GM12878 (cell line): ENCODE data around the gene CBLN3. TPM values are rescaled to one million over a fixed set of nuclear protein-coding genes. Genes with fewer than 3 reads are reported as not detected.

Experiments
- ATAC-seq: fragments of 200-7000 bp; cut with Tn5 transposase; 3 replicates; pipeline ENCODE4 v1.9.1; 2020; ENCODE audit warnings: mild to moderate bottlenecking, moderate library complexity
- Bru-seq: library from RNA; stranded (reverse); fragments of 400-500 nt; gene quantifications from one replicate; lab custom pipeline; 2021; lab: Mats Ljungman, UMichigan
- BruChase-seq, 2 experiments: library from RNA; stranded (reverse); fragments of 400-500 nt; gene quantifications; one replicate each; lab custom pipeline; 2021; lab: Mats Ljungman, UMichigan
- BruUV-seq: library from RNA; stranded (reverse); fragments of 400-500 nt; replicated peaks from 2 replicates; lab custom pipeline; 2021; lab: Mats Ljungman, UMichigan
- CTCF ChIA-PET: fragments of 300-600 bp; sonication (Branson Sonifier 250); formaldehyde crosslinking; extraction: SDS; loops from one replicate; lab custom pipeline; 2021; ENCODE audit warnings: inconsistent platforms; lab: Yijun Ruan, JAX
- POLR2A ChIA-PET: fragments of 350-600 bp; formaldehyde crosslinking; extraction: SDS; loops from one replicate; lab custom pipeline; 2021; ENCODE audit warnings: inconsistent platforms; lab: Charles Lee
- RAD21 ChIA-PET: fragments of 300-600 bp; sonication (Branson Sonifier 250); formaldehyde crosslinking; loops from one replicate; lab custom pipeline; 2023; ENCODE audit warnings: antibody characterized with exemption; ENCODE audit not compliant: unreplicated experiment; lab: Charles Lee
- SMC1A ChIA-PET: fragments of 300-600 bp; sonication (Branson Sonifier 250); formaldehyde crosslinking; loops from one replicate; lab custom pipeline; 2023; ENCODE audit not compliant: unreplicated experiment, uncharacterized antibody; lab: Charles Lee
- DNase-seq: peaks from one replicate; pipeline ENCODE4 v3.0.0-alpha.2; 2011; ENCODE audit warnings: low read depth, low spot score
- FAIRE-seq: peaks from 3 replicates; lab custom pipeline; 2011; peaks lifted over from hg19 to GRCh38; lab: Jason Lieb, UNC
- H2AFZ ChIP-seq: 2 replicates; pipeline ENCODE4 v1.6.0; 2011; ENCODE audit warnings: low read depth, low read length, control low read depth; ENCODE audit not compliant: control insufficient read depth
- H3K27ac ChIP-seq: 2 replicates; pipeline ENCODE4 v1.5.1; 2011; ENCODE audit warnings: control low read depth; ENCODE audit not compliant: control insufficient read depth, insufficient read depth
- H3K27me3 ChIP-seq, 2 experiments: replicated peaks in 1 of 2; 2 replicates each; pipeline versions ENCODE4 v1.6.0 to v1.6.1; 2011; ENCODE audit warnings: low read length in 1 of 2; ENCODE audit not compliant: control insufficient read depth in 2 of 2, insufficient read depth in 2 of 2
- H3K36me3 ChIP-seq, 2 experiments: 2 replicates each; pipeline ENCODE4 v1.5.1; 2011; ENCODE audit warnings: low read length in 1 of 2; ENCODE audit not compliant: control insufficient read depth in 2 of 2, insufficient read depth in 2 of 2
- H3K4me1 ChIP-seq: 2 replicates; pipeline ENCODE4 v1.6.1; 2011; ENCODE audit warnings: mild to moderate bottlenecking, low read length, moderate library complexity, mixed read lengths; ENCODE audit not compliant: control insufficient read depth, insufficient read depth
- H3K4me2 ChIP-seq: 2 replicates; pipeline ENCODE4 v1.6.0; 2011; ENCODE audit warnings: control low read depth; ENCODE audit not compliant: control insufficient read depth, insufficient read depth
- H3K4me3 ChIP-seq: fragments of 200-600 bp; sonication (generic); 2 replicates; pipeline ENCODE4 v1.5.1; 2016
- H3K79me2 ChIP-seq: 2 replicates; pipeline ENCODE4 v1.6.0; 2011; ENCODE audit warnings: low read length; ENCODE audit not compliant: control insufficient read depth, insufficient read depth
- H3K9ac ChIP-seq: 2 replicates; pipeline ENCODE4 v1.8.0; 2011; ENCODE audit warnings: low read length, control low read depth, mixed read lengths; ENCODE audit not compliant: control insufficient read depth, insufficient read depth
- H3K9me3 ChIP-seq: replicated peaks from 3 replicates; pipeline ENCODE4 v1.5.1; 2011; ENCODE audit warnings: mild to moderate bottlenecking, low read length; ENCODE audit not compliant: control insufficient read depth, insufficient read depth
- H4K20me1 ChIP-seq: 2 replicates; pipeline ENCODE4 v1.6.0; 2011; ENCODE audit not compliant: control insufficient read depth, insufficient read depth
- BHLHE40 ChIP-seq, 2 experiments: fragments of 450-650 bp in 1 of 2; IDR thresholded peaks; 2 replicates each; pipeline ENCODE4 v1.6.1; 2011 to 2017; ENCODE audit warnings: low read depth in 2 of 2, borderline replicate concordance in 1 of 2, improper control_type of control experiment in 1 of 2, low read length in 1 of 2, mild to moderate bottlenecking in 1 of 2
- CBFB ChIP-seq: IDR thresholded peaks from 2 replicates; pipeline ENCODE4 v1.6.1; 2016; ENCODE audit warnings: antibody characterized with exemption, low read depth
- CEBPB ChIP-seq, 2 experiments: fragments of 150-350 bp in 1 of 2; IDR thresholded peaks; 2 replicates each; pipeline ENCODE4 v1.6.1; 2012 to 2014; ENCODE audit warnings: low read depth in 2 of 2, low read length in 2 of 2, borderline replicate concordance in 1 of 2, inconsistent platforms in 1 of 2
- GATAD2B ChIP-seq: fragments of 450-650 bp; conservative IDR thresholded peaks from 2 replicates; pipeline ENCODE4 v1.6.1; 2017; ENCODE audit warnings: low read depth, mild to moderate bottlenecking, moderate library complexity
- IKZF1 ChIP-seq: fragments of 450-650 bp; conservative IDR thresholded peaks from 2 replicates; pipeline ENCODE4 v1.6.1; 2017; ENCODE audit warnings: antibody characterized with exemption, mild to moderate bottlenecking
- JUNB ChIP-seq: IDR thresholded peaks from 2 replicates; pipeline ENCODE4 v1.6.1; 2016; ENCODE audit warnings: antibody characterized with exemption, mild to moderate bottlenecking
- MEF2A ChIP-seq: IDR thresholded peaks from 2 replicates; pipeline ENCODE4 v1.6.1; 2011; ENCODE audit warnings: low read depth, mild to moderate bottlenecking, low read length, moderate library complexity; ENCODE audit not compliant: insufficient read depth
- TBL1XR1 ChIP-seq: IDR thresholded peaks from 2 replicates; pipeline ENCODE4 v1.6.1; 2012; ENCODE audit warnings: low read depth, low read length, improper control_type of control experiment
- TCF12 ChIP-seq: IDR thresholded peaks from 2 replicates; pipeline ENCODE4 v1.6.1; 2011; ENCODE audit warnings: low read depth, mild to moderate bottlenecking, low read length
- ZNF274 ChIP-seq: IDR thresholded peaks from one replicate; pipeline ENCODE4 v1.8.0; 2011; ENCODE audit not compliant: insufficient read length, insufficient read depth
- ZSCAN29 ChIP-seq: fragments of 450-650 bp; IDR thresholded peaks from 2 replicates; pipeline ENCODE4 v1.6.1; 2017; ENCODE audit warnings: mild to moderate bottlenecking, moderate library complexity
- ZZZ3 ChIP-seq: IDR thresholded peaks from 2 replicates; pipeline ENCODE4 v1.6.1; 2011; ENCODE audit warnings: low read depth; ENCODE audit not compliant: control insufficient read depth, insufficient read length
- WGBS: methylation state at CpG from one replicate; pipeline ENCODE4 v1.1.6; 2016; ENCODE audit warnings: low lambda C conversion rate; ENCODE audit not compliant: insufficient replicate concordance, insufficient coverage; ENCODE audit errors: missing lambda C conversion rate; 5-methylcytosine and 5-hydroxymethylcytosine counted together
- in situ Hi-C: fragments of 300-500 bp; cut with MboI; formaldehyde crosslinking; loops from 9 replicates; pipeline ENCODE4 v1.14.3; 2018; ENCODE audit warnings: mixed read lengths
- intact Hi-C: fragments of 100-400 bp; cut with micrococcal nuclease; formaldehyde crosslinking; loops from one replicate; pipeline ENCODE4 v1.14.2; 2022; ENCODE audit not compliant: unreplicated experiment
- long read RNA-seq, 2 experiments: library from polyadenylated mRNA; unstranded; transcript quantifications; one replicate each; pipeline ENCODE4 v2.0.0, GENCODE V29; 2019 to 2020
- polyA minus RNA-seq, 3 experiments: library from RNA; depleted of rRNA, polyadenylated mRNA; stranded (reverse); fragments of >200 nt; gene quantifications; 2 replicates each; pipeline ENCODE4 v1.2.3, GENCODE V29; 2011
- polyA plus RNA-seq, 11 experiments: library from polyadenylated mRNA; depleted of rRNA in 4 of 11; unstranded in 6 of 11; stranded (reverse) in 5 of 11; fragments of >200 nt; fragmentation: Nextera tagmentation in 4 of 11; fragmentation: Illumina TruSeq in 1 of 11; extraction: Ambion mirVana in 4 of 11; extraction: Trizol in 1 of 11; gene quantifications; 1 replicate in 1 of 11; 2 replicates in 10 of 11; pipeline versions ENCODE4 v1.2.1 to v1.2.3, GENCODE V29; 2011 to 2016; ENCODE audit warnings: inconsistent platforms in 2 of 11, missing spikeins in 2 of 11, low read depth in 1 of 11
- total RNA-seq, 4 experiments: library from RNA; depleted of rRNA in 3 of 4; stranded (reverse); fragments of >200 nt in 3 of 4; fragmentation: Illumina TruSeq in 1 of 4; extraction: Trizol in 1 of 4; gene quantifications; 2 replicates each; pipeline versions ENCODE4 v1.2.1 to v1.2.3, GENCODE V29; 2013 to 2021
- TF ChIP-seq, protein P1 (sequence below): IDR thresholded peaks from 2 replicates; pipeline ENCODE4 v1.6.1; 2012; ENCODE audit warnings: low read depth, low read length, improper control_type of control experiment
- TF ChIP-seq, protein P2 (sequence below): IDR thresholded peaks from 2 replicates; pipeline ENCODE4 v1.6.1; 2012; ENCODE audit warnings: low read depth, low read length, improper control_type of control experiment
- TF ChIP-seq, protein P3 (sequence below): IDR thresholded peaks from 2 replicates; pipeline ENCODE4 v1.6.1; 2011; ENCODE audit warnings: low read depth, mild to moderate bottlenecking, low read length, moderate library complexity, borderline replicate concordance; ENCODE audit errors: extremely low read depth

Gene CBLN3
- 10.1 and 12.8 TPM in 2 replicates for total RNA-seq (2013; cell fraction: nucleolus; rRNA removed)
- 0.51 and 0.71 TPM in 2 replicates for total RNA-seq (2014; rRNA removed)
- 1.1 and 1.3 TPM in 2 replicates for total RNA-seq (2014; rRNA removed; fragmentation: Illumina TruSeq; extraction: Trizol)
- 2.8 and 3.8 TPM in 2 replicates for total RNA-seq (2021)
- polyA plus RNA-seq (2011; ENCODE audit: low read depth), result 1.5 TPM
- polyA plus RNA-seq (2011; rRNA removed), result 4.6 and 4.9 TPM in 2 replicates
- polyA plus RNA-seq (2011; cell fraction: cytosol; rRNA removed), result 4.7 and 5.2 TPM in 2 replicates
- 39.3 and 41.5 TPM in 2 replicates for polyA plus RNA-seq (2011; cell fraction: nucleus; rRNA removed)
- polyA plus RNA-seq (2012), result 4.2 and 4.3 TPM in 2 replicates
- polyA plus RNA-seq (2014; fragmentation: Illumina TruSeq; extraction: Trizol), result 1.3 and 1.8 TPM in 2 replicates
- polyA plus RNA-seq (2014; fragmentation: Nextera tagmentation; extraction: Ambion mirVana), result under 1 TPM; 0.16 to 0.35 TPM
- 2.5 and 2.9 TPM in 2 replicates for polyA plus RNA-seq (2014; rRNA removed)
- polyA plus RNA-seq (2016; fragmentation: Nextera tagmentation; extraction: Ambion mirVana), result 1 to 10 TPM in 1 of 2 experiments, under 1 TPM in 1; 0.37 to 1.4 TPM
- 2.3 and 2.5 TPM in 2 replicates for polyA minus RNA-seq (2011; rRNA and poly(A)+ RNA removed)
- 0.52 and 1.9 TPM in 2 replicates for polyA minus RNA-seq (2011; cell fraction: cytosol; rRNA and poly(A)+ RNA removed)
- polyA minus RNA-seq (2011; cell fraction: nucleus; rRNA and poly(A)+ RNA removed), result 4.2 and 4.7 TPM in 2 replicates
- Bru-seq, nascent RNA, result percentile 61 among the genes with signal in this experiment
- BruChase-seq, experiment 1, labeled RNA remaining after a 6-hour chase, result percentile 62 among the genes with signal in this experiment
- percentile 57 among the genes with signal in this experiment for BruChase-seq, experiment 2, labeled RNA remaining after a 2-hour chase
- long read RNA-seq, experiment 1, partial matches to known transcripts, result 0 of 1 reads
- long read RNA-seq, experiment 1, other reads (novel, unspliced or antisense), result 1 of 1 reads
- long read RNA-seq, experiment 2, result 0 reads

DNA sequence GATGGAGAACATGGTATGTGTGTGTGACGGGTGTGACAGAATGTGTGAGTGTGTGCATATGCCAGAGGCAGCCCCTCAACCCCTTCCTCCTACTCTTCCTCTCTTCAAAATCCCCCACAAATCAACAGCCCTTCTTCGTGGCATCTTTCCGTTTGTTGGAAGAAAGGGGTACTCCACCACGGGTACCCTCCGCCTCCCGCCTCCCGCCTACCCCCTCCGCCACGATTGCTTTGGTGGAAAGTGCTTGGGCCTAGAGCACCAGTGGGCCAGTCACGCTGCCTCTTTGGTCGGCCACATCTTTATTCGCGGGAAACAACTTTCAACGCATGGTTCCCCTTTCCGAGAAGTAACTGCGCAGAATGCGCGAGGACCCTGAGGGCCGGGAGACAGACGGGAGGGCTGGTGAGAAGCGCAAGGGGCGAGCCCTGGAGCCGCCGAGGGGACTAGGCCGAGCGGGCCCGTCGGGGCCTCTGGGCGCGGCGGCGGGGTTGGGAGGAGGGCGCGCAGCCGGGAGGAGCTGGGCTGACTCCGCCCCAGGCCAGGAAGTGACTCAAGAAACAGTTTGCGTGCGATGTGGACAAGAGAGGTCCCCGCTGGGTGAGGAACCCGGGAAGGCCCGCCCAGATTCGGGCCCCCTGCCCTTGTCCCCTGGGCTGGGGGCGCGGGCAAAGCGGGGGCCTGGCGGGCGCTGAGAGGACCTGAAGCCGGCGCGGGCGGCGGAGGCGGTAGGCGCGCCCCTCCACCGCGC is at the start of gene CBLN3, which contains the start of gene KHNYN:
Gene CBLN3, minus strand, starts transcription at position 274 of the 748 bp plus-strand sequence. CDS start 614 bp downstream, outside the sequence.
Gene KHNYN, plus strand, starts transcription at position 560 of the 748 bp plus-strand sequence. CDS start 777 bp downstream, outside the sequence.
- DNase-seq (no peak), FAIRE-seq (peak; percentile 92), ATAC-seq (peak; percentile 79)
- intact Hi-C loops (loop anchor here (2.0 kb wide), 1 partner anchor 187 kb away; the partner anchor contains the start of gene TINF2), in situ Hi-C loops (loop anchor here (5.0 to 10.0 kb wide), 3 partner anchors 62 to 1125 kb away; partner anchors contain the start of genes BCL2L2, NFATC4 and PPP1R3E)
- CTCF ChIA-PET, result interaction anchor here (1.0 to 10.8 kb wide), 11 partner anchors 11 to 187 kb away, joined by 3 to 452 read pairs (median 24); partner anchors contain the start of genes ADCY4, CIDEB, LTB4R and LTB4R2
- POLR2A ChIA-PET, result interaction anchor here (0.6 to 3.4 kb wide), 12 partner anchors 9 to 314 kb away, joined by 3 to 61 read pairs (median 9); partner anchors contain the start of genes ADCY4, DCAF11, NFATC4 and NRL
- peak within 1 kb of the TSS; percentile 74 for H2AFZ ChIP-seq
- peak within 1 kb of the TSS; percentile 91 for H3K4me2 ChIP-seq
- SMC1A ChIA-PET, result interaction anchor here (1.4 to 8.1 kb wide), 7 partner anchors 11 to 97 kb away, joined by 4 to 79 read pairs (median 17); partner anchors contain the start of genes ADCY4, NFATC4, RIPK3 and SDR39U1
- H3K36me3 ChIP-seq, result peaks cover 4 to 9% of the 10 kb centered on the region in 2 experiments
- peaks cover 25% of the 10 kb centered on the region for H3K79me2 ChIP-seq
- H3K9me3 ChIP-seq, result no peaks in the 10 kb centered on the region
- under 1% methylated on average over 42 of the region's 57 CpGs for WGBS
- no peaks in the 10 kb centered on the region for H3K27me3 ChIP-seq
- H3K4me3 ChIP-seq, result peak within 1 kb of the TSS; percentile 93
- no peaks in the 10 kb centered on the region for H4K20me1 ChIP-seq
- RAD21 ChIA-PET, result interaction anchor here (0.8 to 4.3 kb wide), 9 partner anchors 10 to 132 kb away, joined by 3 to 141 read pairs (median 10); partner anchors contain the start of genes ADCY4, RIPK3 and SDR39U1
- H3K9ac ChIP-seq, result peak within 1 kb of the TSS; percentile 80
- H3K4me1 ChIP-seq, result peaks cover 8% of the 10 kb centered on the region
- peak within 1 kb of the TSS; percentile 92 for H3K27ac ChIP-seq
- BruUV-seq, result TSS peak; percentile 62
- peak; percentile 95 for TF ChIP-seq GATAD2B
- TF ChIP-seq MEF2A, result no peak
- peak; percentile 34; the same call in 1 of the 2 replicates for TF ChIP-seq TCF12
- no peak for TF ChIP-seq TBL1XR1
- no peak for TF ChIP-seq ZSCAN29
- peak; percentile 81 for TF ChIP-seq IKZF1
- TF ChIP-seq JUNB, result no peak
- no peak; the same call in 1 of the 2 replicates for TF ChIP-seq CBFB
- no peak for TF ChIP-seq ZNF274
- TF ChIP-seq, protein P1, sequence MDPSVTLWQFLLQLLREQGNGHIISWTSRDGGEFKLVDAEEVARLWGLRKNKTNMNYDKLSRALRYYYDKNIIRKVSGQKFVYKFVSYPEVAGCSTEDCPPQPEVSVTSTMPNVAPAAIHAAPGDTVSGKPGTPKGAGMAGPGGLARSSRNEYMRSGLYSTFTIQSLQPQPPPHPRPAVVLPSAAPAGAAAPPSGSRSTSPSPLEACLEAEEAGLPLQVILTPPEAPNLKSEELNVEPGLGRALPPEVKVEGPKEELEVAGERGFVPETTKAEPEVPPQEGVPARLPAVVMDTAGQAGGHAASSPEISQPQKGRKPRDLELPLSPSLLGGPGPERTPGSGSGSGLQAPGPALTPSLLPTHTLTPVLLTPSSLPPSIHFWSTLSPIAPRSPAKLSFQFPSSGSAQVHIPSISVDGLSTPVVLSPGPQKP, result no peak; the same call in 1 of the 2 replicates
- TF ChIP-seq, protein P2, sequence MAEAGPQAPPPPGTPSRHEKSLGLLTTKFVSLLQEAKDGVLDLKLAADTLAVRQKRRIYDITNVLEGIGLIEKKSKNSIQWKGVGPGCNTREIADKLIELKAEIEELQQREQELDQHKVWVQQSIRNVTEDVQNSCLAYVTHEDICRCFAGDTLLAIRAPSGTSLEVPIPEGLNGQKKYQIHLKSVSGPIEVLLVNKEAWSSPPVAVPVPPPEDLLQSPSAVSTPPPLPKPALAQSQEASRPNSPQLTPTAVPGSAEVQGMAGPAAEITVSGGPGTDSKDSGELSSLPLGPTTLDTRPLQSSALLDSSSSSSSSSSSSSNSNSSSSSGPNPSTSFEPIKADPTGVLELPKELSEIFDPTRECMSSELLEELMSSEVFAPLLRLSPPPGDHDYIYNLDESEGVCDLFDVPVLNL, result no peak
- TF ChIP-seq, protein P3, sequence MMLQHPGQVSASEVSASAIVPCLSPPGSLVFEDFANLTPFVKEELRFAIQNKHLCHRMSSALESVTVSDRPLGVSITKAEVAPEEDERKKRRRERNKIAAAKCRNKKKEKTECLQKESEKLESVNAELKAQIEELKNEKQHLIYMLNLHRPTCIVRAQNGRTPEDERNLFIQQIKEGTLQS, result no peak
- no peak for TF ChIP-seq CEBPB (IDR thresholded peaks at IDR 0.05; ENCODE audit: borderline replicate concordance in 1 of 2, low read depth in 2 of 2, low read length in 2 of 2)
- peak in 1 of 2 experiments; percentile 37; a peak in 2 of 4 replicates for TF ChIP-seq BHLHE40 (IDR thresholded peaks at IDR 0.05; ENCODE audit: borderline replicate concordance in 1 of 2, low read depth in 2 of 2, low read length in 1 of 2)
- no peak for TF ChIP-seq ZZZ3
